GM19372 (cell line): ENCODE measurements around the gene IRF7.
A peak's percentile ranks its signal among the peaks of the same experiment; 100 is the strongest.

Experiments used
- ATAC-seq: cut with Tn5 transposase; IDR thresholded peaks from one replicate; pipeline ENCODE4 v1.9.1; 2021; ENCODE audit warnings: mild to moderate bottlenecking, low read depth, moderate library complexity; ENCODE audit not compliant: unreplicated experiment

Gene IRF7

GRCh38 chr11:623349-623869 lies 7.7 kb upstream of the IRF7 start:
- ATAC-seq: no peak

- ATAC-seq: no peak
Observed at GRCh38 chr11:621838-622237, 6.1 kb upstream of the IRF7 start.

- no peak for ATAC-seq
Observed at GRCh38 chr11:620935-621814, 5.4 kb upstream of the IRF7 start.

GRCh38 chr11:620201-620600 lies 4.5 kb upstream of the IRF7 start:
- no peak for ATAC-seq

- no peak for ATAC-seq
Observed at GRCh38 chr11:619628-620050, 3.9 kb upstream of the IRF7 start.

- no peak for ATAC-seq
Observed at GRCh38 chr11:618856-619627, 3.3 kb upstream of the IRF7 start.

GRCh38 chr11:617912-618682 lies 2.3 kb upstream of the IRF7 start:
- no peak for ATAC-seq

- no peak for ATAC-seq
Observed at GRCh38 chr11:617199-617911, 1.6 kb upstream of the IRF7 start.

GRCh38 chr11:616320-617198 lies 809 bp upstream of the IRF7 start:
- ATAC-seq: no peak

GRCh38 chr11:614623-615503 lies 887 bp downstream of the IRF7 start:
- ATAC-seq: peak; percentile 3

- ATAC-seq: no peak
Observed at GRCh38 chr11:614021-614622, 1.6 kb downstream of the IRF7 start.

- no peak for ATAC-seq
Observed at GRCh38 chr11:613369-613968, 2.3 kb downstream of the IRF7 start.

- ATAC-seq: no peak
Observed at GRCh38 chr11:612961-613300, 2.8 kb downstream of the IRF7 start.

GRCh38 chr11:612201-612960 lies 3.4 kb downstream of the IRF7 start:
- ATAC-seq: no peak

- ATAC-seq: no peak
Observed at GRCh38 chr11:611001-611996, 4.5 kb downstream of the IRF7 start.
